GM12872 (cell line): ENCODE results near the gene TMEM248.

ENCODE experiments used
- TF ChIP-seq, protein P1 (sequence below): IDR thresholded peaks from 3 replicates; pipeline ENCODE4 v1.5.1; 2011; ENCODE audit warnings: low read depth, mild to moderate bottlenecking, low read length, moderate library complexity; ENCODE audit not compliant: insufficient read depth

The TMEM248 gene

DNA sequence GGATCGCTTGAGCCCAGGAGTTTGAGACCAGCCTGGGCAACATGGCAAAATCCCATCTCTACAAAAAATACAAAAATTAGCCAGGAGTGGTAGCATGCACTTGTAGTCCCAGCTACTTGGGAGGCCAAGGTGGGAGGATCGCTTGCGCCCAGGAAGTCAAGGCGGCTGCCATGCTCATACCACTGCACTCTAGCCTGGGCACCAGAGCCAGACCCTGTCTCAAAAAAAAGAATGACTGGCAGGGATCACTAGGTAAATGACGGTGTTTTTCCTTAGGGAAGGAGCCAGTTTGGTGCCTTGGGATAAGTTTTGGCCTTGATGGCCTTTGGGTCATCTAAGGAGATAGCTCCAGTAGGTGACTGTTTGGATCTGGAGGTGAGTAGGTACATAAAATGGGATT, 8.9 kb downstream of the TMEM248 start:
- TF ChIP-seq, protein P1, sequence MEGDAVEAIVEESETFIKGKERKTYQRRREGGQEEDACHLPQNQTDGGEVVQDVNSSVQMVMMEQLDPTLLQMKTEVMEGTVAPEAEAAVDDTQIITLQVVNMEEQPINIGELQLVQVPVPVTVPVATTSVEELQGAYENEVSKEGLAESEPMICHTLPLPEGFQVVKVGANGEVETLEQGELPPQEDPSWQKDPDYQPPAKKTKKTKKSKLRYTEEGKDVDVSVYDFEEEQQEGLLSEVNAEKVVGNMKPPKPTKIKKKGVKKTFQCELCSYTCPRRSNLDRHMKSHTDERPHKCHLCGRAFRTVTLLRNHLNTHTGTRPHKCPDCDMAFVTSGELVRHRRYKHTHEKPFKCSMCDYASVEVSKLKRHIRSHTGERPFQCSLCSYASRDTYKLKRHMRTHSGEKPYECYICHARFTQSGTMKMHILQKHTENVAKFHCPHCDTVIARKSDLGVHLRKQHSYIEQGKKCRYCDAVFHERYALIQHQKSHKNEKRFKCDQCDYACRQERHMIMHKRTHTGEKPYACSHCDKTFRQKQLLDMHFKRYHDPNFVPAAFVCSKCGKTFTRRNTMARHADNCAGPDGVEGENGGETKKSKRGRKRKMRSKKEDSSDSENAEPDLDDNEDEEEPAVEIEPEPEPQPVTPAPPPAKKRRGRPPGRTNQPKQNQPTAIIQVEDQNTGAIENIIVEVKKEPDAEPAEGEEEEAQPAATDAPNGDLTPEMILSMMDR, result no peak

DNA sequence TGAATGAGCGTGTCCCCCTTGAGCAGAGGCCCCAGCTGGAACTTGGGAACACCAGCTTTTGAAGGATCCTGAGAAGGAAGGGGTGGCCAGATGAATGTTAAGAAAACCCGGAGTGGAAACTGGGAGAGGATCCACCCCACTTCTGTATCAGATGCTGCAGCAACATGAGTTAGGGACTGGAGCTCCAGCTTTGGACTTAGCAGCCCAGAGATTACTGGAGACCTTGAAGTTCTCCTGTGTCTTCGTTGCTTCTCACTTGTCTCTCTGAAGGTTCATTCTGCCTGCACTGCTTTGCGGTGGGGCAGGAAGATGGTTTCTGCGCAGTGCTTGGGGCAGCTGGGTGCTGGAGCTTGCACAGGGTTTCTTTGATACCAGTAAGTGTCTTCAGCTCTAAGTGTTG, 9.3 kb downstream of the TMEM248 start:
- TF ChIP-seq, protein P1, result no peak

DNA sequence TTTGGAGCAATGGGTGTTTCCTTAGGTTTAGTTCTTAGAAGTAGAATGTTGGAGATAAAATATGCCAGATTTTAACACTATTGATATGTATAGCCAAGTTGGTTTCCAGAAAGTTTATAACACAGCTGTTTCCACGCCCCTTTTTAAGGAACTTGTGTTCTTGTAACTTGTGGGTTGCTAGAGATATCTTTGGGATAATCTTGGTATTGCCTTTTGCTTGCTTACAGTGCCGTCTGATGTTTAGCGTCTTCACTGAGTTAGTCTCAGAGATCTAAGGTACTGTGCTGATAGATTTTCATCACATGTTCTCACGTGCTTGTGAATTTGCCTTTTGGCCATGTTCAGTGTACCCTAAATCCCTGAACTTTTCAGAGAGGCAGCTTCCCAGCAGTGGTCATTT, 12.4 kb downstream of the TMEM248 start:
- TF ChIP-seq, protein P1, result no peak

DNA sequence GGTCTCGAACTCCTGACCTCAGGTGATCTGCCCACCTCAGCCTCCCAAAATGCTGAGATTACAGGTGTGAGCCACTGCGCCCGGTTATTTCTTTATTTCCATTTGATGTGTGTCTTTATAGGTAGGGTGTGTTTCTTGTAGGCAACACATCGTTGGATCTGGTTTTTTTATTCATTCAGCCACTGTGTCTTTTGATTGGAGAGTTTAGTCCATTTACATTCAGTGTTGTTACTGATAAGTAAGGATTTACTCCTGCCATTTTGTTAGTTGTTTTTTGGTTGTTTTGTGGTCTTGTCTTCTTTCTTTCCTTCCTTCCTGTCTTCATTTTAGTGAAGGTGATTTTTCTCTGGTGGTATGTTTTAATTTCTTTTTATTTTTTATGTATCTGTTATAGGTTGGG, 16.9 kb downstream of the TMEM248 start:
- TF ChIP-seq, protein P1, result no peak

DNA sequence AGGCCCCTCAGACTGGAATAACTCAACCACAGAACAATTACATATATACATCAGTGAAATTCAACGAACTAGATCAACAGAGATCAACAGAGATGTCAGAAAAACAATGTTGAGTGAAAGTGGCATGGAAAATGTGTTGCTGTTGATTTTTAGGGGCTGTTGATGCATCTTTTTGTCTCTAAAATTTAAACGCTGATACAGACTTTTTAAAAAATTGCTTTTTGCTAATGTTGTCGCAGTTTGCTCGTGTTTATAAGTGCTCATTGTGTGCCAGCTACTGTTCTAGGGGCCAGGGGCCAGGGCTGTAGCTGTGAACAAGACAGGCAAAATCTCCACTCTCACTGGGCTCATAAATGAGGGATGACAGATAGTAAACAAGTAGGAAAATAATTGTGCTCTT, 18.3 kb downstream of the TMEM248 start:
- TF ChIP-seq, protein P1, result no peak

DNA sequence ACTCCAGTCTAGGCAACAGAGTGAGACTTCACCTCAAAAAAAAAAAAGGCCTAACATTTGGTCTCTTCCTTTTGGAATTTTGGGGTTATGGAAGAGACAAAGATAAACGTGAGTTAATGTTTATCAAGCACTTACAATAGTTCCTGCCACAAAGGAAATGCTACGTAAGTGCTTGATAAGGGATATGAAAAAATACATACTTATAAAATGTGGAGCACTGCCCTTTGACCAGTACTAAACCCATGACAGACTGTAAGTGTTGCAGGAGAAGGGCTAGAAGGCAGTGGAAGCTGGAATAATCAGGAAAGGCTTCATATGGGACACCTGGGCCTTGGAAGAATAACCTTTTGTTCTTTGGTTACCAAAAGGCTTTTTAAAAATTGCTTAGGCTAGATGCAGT, 25.5 kb downstream of the TMEM248 start:
- TF ChIP-seq, protein P1, result no peak

GRCh38 chr7:66948480-66949109, 27.6 kb downstream of the TMEM248 start:
- TF ChIP-seq, protein P1, result no peak

- TF ChIP-seq, protein P1, result no peak
Observed at GRCh38 chr7:66950311-66950710, 29.3 kb downstream of the TMEM248 start.
